Thyroid gland (tissue), 4 donors: Measurements from ENCODE around the gene GPR31.

Experiments
- POLR2A ChIP-seq, 2 donors: fragments of 450-650 bp; IDR thresholded peaks; one replicate each; pipeline ENCODE4 v1.6.1; 2017; ENCODE audit warnings: antibody characterized with exemption in 2 of 2, mild to moderate bottlenecking in 2 of 2, moderate library complexity in 1 of 2
- TF ChIP-seq, protein P1 (sequence below), 6 experiments: fragments of 200-600 bp in 3 of 6; fragments of 450-650 bp in 3 of 6; sonication (generic) in 3 of 6; IDR thresholded peaks; one replicate each; pipeline ENCODE4 v1.5.1; 2016 to 2019; ENCODE audit warnings: antibody characterized with exemption in 6 of 6, mild to moderate bottlenecking in 2 of 6, inconsistent platforms in 1 of 6, moderate library complexity in 1 of 6

DNA sequence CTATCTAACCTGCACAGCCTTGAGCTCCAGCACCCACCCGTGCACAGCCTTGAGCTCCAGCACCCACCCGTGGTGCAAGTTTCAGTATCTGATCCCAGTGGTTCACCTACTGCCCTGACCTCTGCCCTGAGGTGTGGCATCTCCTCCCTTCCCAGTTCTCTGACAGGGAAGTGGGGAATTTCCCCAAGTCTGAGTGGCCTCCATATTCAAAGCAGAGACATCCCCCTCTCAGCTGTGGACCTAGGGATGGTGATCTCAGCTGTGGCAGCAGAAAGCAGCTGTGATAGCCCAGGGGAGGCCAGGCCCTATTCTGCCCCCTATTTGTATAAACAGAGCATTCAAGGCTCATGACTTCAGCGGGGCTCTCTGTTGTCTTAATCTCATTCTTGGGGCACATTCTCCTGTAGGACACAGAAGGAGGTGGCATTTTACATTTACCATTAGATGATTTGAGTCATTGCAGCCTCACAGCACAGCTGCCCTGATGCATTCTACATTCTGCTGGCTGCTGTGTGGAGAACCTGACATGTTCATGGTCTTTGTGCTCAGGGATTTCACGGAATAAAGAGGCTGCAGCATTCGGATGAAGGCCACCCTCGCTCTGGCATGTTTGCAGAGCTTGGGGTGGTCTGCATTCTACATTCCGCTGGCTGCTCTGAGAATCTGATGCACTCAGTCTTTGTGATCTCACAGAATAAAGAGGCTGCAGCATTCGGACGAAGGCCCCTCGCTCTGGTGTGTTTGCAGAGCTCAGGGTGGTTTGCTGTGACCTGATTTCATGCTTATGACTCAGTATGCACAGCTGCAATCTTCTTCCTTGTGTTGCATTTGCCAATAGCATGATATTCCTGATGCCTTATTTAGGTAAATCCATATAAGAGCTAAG, 16.9 kb downstream of the GPR31 start:
- TF ChIP-seq, protein P1, sequence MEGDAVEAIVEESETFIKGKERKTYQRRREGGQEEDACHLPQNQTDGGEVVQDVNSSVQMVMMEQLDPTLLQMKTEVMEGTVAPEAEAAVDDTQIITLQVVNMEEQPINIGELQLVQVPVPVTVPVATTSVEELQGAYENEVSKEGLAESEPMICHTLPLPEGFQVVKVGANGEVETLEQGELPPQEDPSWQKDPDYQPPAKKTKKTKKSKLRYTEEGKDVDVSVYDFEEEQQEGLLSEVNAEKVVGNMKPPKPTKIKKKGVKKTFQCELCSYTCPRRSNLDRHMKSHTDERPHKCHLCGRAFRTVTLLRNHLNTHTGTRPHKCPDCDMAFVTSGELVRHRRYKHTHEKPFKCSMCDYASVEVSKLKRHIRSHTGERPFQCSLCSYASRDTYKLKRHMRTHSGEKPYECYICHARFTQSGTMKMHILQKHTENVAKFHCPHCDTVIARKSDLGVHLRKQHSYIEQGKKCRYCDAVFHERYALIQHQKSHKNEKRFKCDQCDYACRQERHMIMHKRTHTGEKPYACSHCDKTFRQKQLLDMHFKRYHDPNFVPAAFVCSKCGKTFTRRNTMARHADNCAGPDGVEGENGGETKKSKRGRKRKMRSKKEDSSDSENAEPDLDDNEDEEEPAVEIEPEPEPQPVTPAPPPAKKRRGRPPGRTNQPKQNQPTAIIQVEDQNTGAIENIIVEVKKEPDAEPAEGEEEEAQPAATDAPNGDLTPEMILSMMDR (IDR thresholded peaks at IDR 0.05), result no peak
- TF ChIP-seq POLR2A (IDR thresholded peaks at IDR 0.05), result no peak
